PC-3 (cell line): ENCODE data around the gene MEI4.

ENCODE experiments used
- CTCF ChIP-seq: fragments of 300-600 bp; sonication (generic); conservative IDR thresholded peaks from 2 replicates; pipeline ENCODE4 v1.5.1; 2017; ENCODE audit warnings: antibody characterized with exemption, low read depth, mild to moderate bottlenecking, low read length
- EZH2 ChIP-seq: fragments of 300-600 bp; sonication (generic); IDR thresholded peaks from one replicate; pipeline ENCODE4 v1.6.1; 2017; ENCODE audit warnings: antibody characterized with exemption, mild to moderate bottlenecking, low read length; ENCODE audit not compliant: unreplicated experiment
- EZH2phosphoT487 ChIP-seq: fragments of 300-600 bp; sonication (generic); IDR thresholded peaks from 2 replicates; pipeline ENCODE4 v1.6.1; 2018; ENCODE audit warnings: mild to moderate bottlenecking, antibody characterized with exemption, low read length, borderline replicate concordance

- no peak for TF ChIP-seq CTCF
- TF ChIP-seq EZH2 = no peak
- no peak for TF ChIP-seq EZH2phosphoT487
These were observed 253.2 kb downstream of the MEI4 start for GRCh38 chr6:77906070-77906469.
